ENCODE data around the gene ORC3.

- TF ChIP-seq, protein P1, sequence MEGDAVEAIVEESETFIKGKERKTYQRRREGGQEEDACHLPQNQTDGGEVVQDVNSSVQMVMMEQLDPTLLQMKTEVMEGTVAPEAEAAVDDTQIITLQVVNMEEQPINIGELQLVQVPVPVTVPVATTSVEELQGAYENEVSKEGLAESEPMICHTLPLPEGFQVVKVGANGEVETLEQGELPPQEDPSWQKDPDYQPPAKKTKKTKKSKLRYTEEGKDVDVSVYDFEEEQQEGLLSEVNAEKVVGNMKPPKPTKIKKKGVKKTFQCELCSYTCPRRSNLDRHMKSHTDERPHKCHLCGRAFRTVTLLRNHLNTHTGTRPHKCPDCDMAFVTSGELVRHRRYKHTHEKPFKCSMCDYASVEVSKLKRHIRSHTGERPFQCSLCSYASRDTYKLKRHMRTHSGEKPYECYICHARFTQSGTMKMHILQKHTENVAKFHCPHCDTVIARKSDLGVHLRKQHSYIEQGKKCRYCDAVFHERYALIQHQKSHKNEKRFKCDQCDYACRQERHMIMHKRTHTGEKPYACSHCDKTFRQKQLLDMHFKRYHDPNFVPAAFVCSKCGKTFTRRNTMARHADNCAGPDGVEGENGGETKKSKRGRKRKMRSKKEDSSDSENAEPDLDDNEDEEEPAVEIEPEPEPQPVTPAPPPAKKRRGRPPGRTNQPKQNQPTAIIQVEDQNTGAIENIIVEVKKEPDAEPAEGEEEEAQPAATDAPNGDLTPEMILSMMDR (IDR thresholded peaks at IDR 0.05): no peak
- no peak for TF ChIP-seq POLR2A (IDR thresholded peaks at IDR 0.05)
These were observed 36.7 kb upstream of the ORC3 start for GRCh38 chr6:87553159-87553765.

Measured in right lobe of liver (tissue), 4 donors.